ENCODE data around the gene RASSF3.

DNA sequence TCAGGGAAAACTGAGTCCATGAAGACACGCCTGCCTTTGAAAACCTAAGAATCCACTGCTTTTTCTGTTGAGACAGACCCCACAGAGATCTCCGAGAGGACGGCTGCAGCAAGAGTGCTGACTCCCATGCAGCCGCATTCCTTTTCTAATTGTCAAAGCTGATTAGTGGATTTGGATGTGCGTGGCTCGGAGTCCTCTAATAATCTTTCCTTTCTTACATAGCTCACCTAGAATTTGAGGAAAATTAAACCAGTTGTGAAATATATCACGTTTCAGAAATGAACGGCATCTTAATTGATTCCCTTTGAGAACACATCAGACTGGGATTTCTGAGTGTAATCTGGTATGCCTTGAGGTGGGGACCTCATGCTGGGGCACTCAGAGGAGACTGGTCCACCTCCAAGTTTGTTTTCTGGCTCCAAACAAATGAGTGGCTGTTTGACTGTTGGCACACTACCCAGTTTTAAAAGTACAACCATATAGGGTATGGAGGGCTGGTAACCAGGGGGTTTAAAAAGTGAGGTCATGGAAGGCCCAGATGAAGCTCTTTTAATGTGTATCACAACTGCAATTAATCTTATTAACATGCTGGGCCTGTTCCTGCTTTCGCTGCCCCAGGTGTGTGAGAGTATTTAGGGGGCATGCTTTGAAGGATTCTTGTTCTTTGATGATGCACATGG is 63.3 kb downstream of the RASSF3 start:
- TF ChIP-seq CTCF (IDR thresholded peaks at IDR 0.05) (no peak), POLR2A (IDR thresholded peaks at IDR 0.05) (no peak)
